GM23338 (cell line): ENCODE measurements around the gene DPY19L2.
"Not testable (repeated sequence)": the region's sequence is repeated elsewhere in the genome, so short reads cannot be mapped to it uniquely, and the experiment has no call there.

Source experiments
- CREB1 ChIP-seq: fragments of 250-450 bp; sonication (Bioruptor Pico); IDR thresholded peaks from 2 replicates; pipeline ENCODE4 v1.5.0; 2020; ENCODE audit warnings: low read depth, mild to moderate bottlenecking, moderate library complexity
- CTCF ChIP-seq, 2 experiments: fragments of 200-600 bp in 1 of 2; sonication (generic) in 1 of 2; conservative IDR thresholded peaks; 2 replicates each; pipeline versions ENCODE4 v1.5.1 to v1.6.1; 2016 to 2017; ENCODE audit warnings: antibody characterized with exemption in 2 of 2, low read depth in 2 of 2, mild to moderate bottlenecking in 2 of 2, moderate library complexity in 1 of 2
- EZH2 ChIP-seq: fragments of 200-600 bp; sonication (generic); IDR thresholded peaks from one replicate; pipeline ENCODE4 v1.8.0; 2017; ENCODE audit warnings: antibody characterized with exemption, mild to moderate bottlenecking, low read depth; ENCODE audit not compliant: unreplicated experiment
- EZH2phosphoT487 ChIP-seq: fragments of 200-600 bp; sonication (generic); IDR thresholded peaks from one replicate; pipeline ENCODE4 v1.8.1; 2018; ENCODE audit warnings: antibody characterized with exemption; ENCODE audit not compliant: unreplicated experiment
- JUNB ChIP-seq: IDR thresholded peaks from one replicate; pipeline ENCODE4 v1.6.1; 2016; ENCODE audit warnings: antibody characterized with exemption; ENCODE audit not compliant: unreplicated experiment
- POLR2AphosphoS5 ChIP-seq: IDR thresholded peaks from 2 replicates; pipeline ENCODE4 v1.6.1; 2016; ENCODE audit warnings: antibody characterized with exemption, low read depth
- REST ChIP-seq: IDR thresholded peaks from one replicate; pipeline ENCODE4 v1.6.1; 2018; ENCODE audit warnings: antibody characterized with exemption; ENCODE audit not compliant: unreplicated experiment
- ZNF331 ChIP-seq: fragments of 250-450 bp; sonication (Bioruptor Pico); IDR thresholded peaks from 2 replicates; pipeline ENCODE4 v1.5.0; 2020; ENCODE audit warnings: low read depth, mild to moderate bottlenecking, moderate library complexity
- ZNF462 ChIP-seq: fragments of 250-450 bp; sonication (Bioruptor Pico); IDR thresholded peaks from 2 replicates; pipeline ENCODE4 v1.5.0; 2020; ENCODE audit warnings: mild to moderate bottlenecking, moderate library complexity

DNA sequence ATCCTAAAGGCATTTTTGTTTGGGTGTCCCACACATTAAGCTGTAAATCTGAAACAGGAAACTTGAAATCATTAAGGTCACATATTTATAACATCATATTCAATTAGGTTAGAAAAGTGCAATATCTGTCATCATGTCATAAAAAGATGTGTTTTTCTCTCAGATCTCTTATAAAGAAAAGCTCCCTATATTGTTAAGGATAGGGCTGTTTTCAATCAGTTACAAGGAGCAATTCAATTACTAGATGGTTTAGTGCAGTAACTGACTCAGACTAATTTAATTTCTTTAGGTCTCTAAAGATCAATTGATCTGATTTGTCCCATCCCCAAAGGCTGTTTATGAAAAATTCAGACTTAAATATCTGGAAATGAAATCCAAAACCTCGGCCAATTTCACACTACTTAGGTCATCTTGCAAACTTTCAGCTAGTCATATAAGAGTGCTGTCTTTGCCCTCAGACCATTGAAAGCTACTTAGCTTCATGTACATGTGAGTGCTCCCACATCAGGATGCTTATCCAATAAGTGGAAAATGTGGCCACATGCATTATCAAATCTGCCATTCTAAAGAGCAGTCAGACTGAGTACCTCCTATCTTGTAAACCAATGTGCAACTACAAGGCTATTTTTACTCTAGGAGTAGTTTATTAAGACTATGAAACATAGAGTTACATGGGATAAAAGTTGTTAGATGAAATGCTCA lies 44.8 kb upstream of the DPY19L2 start:
- TF ChIP-seq CTCF (conservative IDR thresholded peaks at IDR 0.05; ENCODE audit: low read depth in 2 of 2); EZH2phosphoT487; CREB1 (CRISPR knock-in tag); EZH2; POLR2AphosphoS5; JUNB; REST; ZNF331 (CRISPR knock-in tag); ZNF462 (CRISPR knock-in tag): not testable (repeated sequence)
